GM18502 (cell line): ENCODE measurements around the gene FTCDNL1.
A peak's percentile ranks its signal among the peaks of the same experiment; 100 is the strongest.

Experiments used
- ATAC-seq: cut with Tn5 transposase; IDR thresholded peaks from one replicate; pipeline ENCODE4 v1.9.1; 2021; ENCODE audit warnings: mild to moderate bottlenecking; ENCODE audit not compliant: unreplicated experiment, poor library complexity

The FTCDNL1 gene

GRCh38 chr2:199749571-199749970, 101.4 kb downstream of the FTCDNL1 start:
- no peak for ATAC-seq

- no peak for ATAC-seq
Measured at GRCh38 chr2:199744724-199745123, 106.3 kb downstream of the FTCDNL1 start.

GRCh38 chr2:199744260-199744659, 106.7 kb downstream of the FTCDNL1 start:
- ATAC-seq, result no peak

GRCh38 chr2:199743415-199744120, 107.4 kb downstream of the FTCDNL1 start:
- no peak for ATAC-seq

GRCh38 chr2:199742884-199743283, 108.1 kb downstream of the FTCDNL1 start:
- no peak for ATAC-seq

- peak; percentile 13 for ATAC-seq
Measured at GRCh38 chr2:199740111-199740428, 110.9 kb downstream of the FTCDNL1 start.

GRCh38 chr2:199739413-199740110, 111.4 kb downstream of the FTCDNL1 start:
- peak; percentile 82 for ATAC-seq

- no peak for ATAC-seq
Measured at GRCh38 chr2:199738727-199739412, 112.1 kb downstream of the FTCDNL1 start.

GRCh38 chr2:199734651-199735050, 116.3 kb downstream of the FTCDNL1 start:
- ATAC-seq, result no peak

GRCh38 chr2:199734011-199734410, 117.0 kb downstream of the FTCDNL1 start:
- ATAC-seq, result no peak

- ATAC-seq, result no peak
Measured at GRCh38 chr2:199727801-199728200, 123.2 kb downstream of the FTCDNL1 start.

GRCh38 chr2:199727306-199727705, 123.7 kb downstream of the FTCDNL1 start:
- ATAC-seq, result no peak

- ATAC-seq, result no peak
Measured at GRCh38 chr2:199718074-199718473, 132.9 kb downstream of the FTCDNL1 start.

GRCh38 chr2:199717587-199717907, 133.4 kb downstream of the FTCDNL1 start:
- ATAC-seq, result no peak

GRCh38 chr2:199716807-199717586, 134.0 kb downstream of the FTCDNL1 start:
- ATAC-seq, result no peak

- no peak for ATAC-seq
Measured at GRCh38 chr2:199713746-199714145, 137.2 kb downstream of the FTCDNL1 start.

- no peak for ATAC-seq
Measured at GRCh38 chr2:199710551-199710950, 140.4 kb downstream of the FTCDNL1 start.
